Activated effector memory CD4-positive, alpha-beta T cell treated with anti-CD3 and anti-CD28 coated beads, Interleukin-2, amount 50 U/mL, for 16 hours (primary cell): Measurements from ENCODE around the gene CCS.
"Not testable (repeated sequence)": the region's sequence is repeated elsewhere in the genome, so short reads cannot be mapped to it uniquely, and the experiment has no call there.

Experiments
- DNase-seq: peaks from one replicate; pipeline ENCODE4 v3.0.0-alpha.2; 2020

CCS gene

GRCh38 chr11:66593303-66593635, 284 bp downstream of the CCS start:
- DNase-seq = no peak

DNA sequence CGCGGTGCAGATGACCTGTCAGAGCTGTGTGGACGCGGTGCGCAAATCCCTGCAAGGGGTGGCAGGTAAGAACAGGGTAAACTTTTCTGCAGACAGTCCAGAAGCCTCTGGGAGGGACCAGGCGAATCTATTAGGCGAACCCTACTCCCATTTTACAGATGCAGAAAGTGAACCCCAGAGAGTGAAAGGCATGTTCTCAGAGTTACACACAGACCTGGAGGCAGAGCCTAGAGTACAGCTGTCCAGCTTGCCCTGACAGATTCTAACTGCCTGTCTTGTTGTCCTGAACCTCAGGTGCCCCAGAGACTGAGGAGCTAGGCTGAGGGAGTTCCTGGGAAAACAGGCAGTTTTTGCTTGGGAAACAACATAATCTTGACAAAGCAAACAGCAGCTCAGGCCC, 665 bp downstream of the CCS start:
- DNase-seq = no peak

DNA sequence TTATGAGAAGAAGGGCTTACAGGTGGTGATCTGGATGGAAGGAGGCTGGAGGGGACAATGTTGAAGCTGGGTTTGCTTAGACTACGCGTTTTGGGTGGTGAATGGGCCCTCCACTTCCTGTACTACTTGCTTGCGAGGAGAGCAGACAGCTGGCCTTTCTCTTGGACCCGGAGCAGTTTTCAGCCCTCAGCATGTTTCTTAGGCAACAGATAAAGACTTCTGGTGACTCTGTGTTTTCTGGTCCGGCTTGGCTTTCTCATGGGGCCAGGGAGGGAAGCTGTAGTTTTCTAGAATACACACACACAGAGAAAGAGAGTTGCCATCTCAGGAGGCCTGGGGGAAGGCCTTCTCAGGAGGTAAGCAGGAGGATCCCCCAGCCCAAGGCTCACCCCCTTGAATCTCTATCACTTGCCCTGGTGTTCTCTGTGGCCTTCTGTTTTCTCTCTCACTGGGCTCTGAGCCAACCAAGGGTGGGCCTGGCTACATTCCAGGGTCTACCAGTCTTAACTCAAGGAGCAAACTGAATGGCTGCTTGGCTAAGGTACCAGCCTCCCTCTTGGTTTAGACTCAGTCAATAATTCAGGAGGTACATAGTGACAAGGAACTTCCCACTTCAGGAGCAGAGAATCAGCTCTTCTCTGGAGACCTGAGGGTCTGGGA, 2.4 kb downstream of the CCS start:
- DNase-seq = no peak

GRCh38 chr11:66598993-66599392, 6.0 kb downstream of the CCS start:
- no peak for DNase-seq

DNA sequence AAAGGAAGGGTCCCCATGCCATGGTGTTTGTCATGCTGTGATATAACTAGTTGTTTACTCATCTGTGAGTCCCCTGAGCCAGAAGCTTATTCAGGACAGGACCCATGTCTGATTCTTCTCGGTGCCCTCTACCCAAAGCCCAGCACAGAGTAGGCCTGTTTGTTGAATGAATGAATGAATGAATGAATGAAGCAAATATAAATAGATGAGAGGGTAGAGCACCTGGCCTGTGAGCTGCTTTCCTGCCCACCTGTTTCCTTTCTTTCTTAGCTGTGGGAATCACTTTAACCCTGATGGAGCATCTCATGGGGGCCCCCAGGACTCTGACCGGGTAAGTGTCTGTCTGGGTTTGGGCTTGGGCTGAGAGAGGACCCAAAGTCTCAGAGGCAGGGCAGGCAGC, 7.2 kb downstream of the CCS start:
- no peak for DNase-seq

DNA sequence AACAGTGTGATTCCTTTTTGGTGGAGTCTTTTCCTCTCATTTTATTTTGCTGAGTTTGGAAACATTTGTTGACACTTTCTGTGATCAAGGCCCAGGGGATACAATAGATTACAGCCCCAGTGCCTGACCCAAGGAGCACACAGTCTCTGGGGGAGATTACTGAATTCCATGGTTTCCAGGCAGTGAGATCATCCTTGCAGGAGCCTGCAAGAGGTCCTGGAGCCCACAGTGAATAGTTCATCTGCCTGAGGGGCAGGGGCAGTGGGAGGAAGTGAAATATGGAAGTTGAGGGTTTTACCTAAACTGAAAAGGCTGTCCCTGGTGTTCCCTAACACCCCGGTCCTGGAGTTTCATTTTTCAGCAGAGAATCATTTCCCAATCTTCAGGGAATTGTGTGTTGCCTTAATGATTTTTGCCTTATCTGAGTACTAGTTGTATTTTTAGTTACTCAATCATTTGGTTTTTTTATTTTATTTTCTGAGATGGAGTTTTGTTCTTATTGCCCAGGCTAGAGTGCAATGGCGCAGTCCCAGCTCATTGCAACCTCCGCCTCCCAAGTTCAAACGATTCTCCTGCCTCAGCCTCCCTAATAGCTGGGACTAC, 7.7 kb downstream of the CCS start:
- DNase-seq = no peak

GRCh38 chr11:66603072-66603471, 10.1 kb downstream of the CCS start:
- no peak for DNase-seq

DNA sequence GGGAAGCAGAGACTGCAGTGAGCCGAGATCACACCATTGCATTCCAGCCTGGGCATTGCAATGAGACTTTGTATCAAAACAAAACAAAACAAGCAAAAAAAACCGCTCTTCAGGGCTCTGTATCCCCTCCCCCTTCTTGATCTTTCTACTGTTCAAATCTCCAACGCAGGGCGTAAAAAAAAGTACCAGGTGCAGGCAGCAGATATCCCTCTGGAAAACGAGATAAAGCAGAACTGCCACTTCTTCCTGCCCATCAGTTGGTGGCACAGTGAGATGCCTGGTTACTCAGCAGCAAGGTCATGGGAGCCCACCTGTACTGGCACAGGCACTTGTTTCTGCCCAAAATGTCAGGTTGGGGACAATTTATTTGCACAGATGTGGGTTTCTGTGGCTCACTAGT, 11.2 kb downstream of the CCS start:
- DNase-seq = no peak

- DNase-seq = not testable (repeated sequence)
Measured at GRCh38 chr11:66606608-66607007, 13.6 kb downstream of the CCS start.

DNA sequence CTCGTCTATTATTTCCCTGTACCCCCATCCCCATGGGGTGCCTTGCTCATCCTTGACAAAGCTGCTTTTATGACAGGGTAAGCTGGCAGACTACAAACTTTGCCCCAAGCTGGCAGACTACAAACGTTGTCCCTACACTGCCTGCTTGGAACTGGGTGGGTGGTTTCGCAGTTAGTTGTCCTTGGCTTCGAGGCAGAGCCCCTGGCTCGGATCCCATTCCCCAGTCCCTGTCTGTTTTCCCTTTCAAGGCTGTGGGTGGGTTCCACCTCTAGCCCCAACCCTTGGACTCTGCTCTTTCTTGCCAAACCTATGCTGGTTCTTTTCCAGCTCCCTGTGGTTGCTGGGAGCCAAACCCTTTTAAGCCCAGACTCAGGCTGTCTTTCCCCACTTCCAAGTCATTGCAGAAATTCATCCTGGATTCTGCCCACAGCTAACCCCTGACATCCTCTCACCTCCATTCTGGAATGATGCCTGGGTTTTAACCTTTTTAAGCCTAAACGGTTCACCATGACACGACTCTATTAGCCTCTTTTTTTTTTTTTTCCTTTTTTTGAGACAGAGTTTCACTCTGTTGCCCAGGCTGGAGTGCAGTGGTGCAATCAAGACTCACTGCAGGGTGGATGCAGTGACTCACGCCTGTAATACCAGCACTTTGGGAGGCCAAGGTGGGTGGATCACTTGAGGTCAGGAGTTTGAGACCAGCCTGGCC, 14.3 kb downstream of the CCS start:
- no peak for DNase-seq

- DNase-seq = no peak
Measured at GRCh38 chr11:66609721-66610617, 17.0 kb downstream of the CCS start.

GRCh38 chr11:66612458-66612857, 19.5 kb downstream of the CCS start:
- DNase-seq = no peak

DNA sequence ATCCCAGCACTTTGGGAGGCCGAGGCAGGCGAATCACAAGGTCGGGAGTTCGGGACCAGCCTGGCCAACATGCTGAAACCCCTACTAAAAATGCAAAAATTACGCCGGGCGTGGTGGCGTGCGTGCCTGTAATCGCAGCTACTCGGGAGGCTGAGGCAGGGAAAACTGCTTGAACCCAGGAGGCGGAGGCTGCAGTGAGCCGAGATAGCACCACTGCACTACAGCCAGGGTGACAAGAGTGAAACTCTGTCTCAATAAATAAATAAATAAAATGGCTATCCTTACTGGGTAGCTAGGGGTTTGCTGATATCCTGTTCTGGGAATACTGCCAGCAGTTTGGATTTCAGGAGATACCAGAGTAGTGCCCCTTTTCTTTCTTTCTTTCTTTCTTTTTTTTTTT, 21.1 kb downstream of the CCS start:
- no peak for DNase-seq

GRCh38 chr11:66616379-66617154, 23.6 kb downstream of the CCS start, which contains the start of gene RBM14:
TSS of gene RBM14 (plus strand) at chr11:66616630. CDS start at chr11:66616721, 91 bp downstream.
- DNase-seq = peak; percentile 100

GRCh38 chr11:66617155-66617834, 24.3 kb downstream of the CCS start:
- DNase-seq = no peak

GRCh38 chr11:66619080-66619554, 26.1 kb downstream of the CCS start:
- DNase-seq = no peak

- no peak for DNase-seq
Measured at GRCh38 chr11:66624450-66624849, 31.5 kb downstream of the CCS start.

- DNase-seq = no peak
Measured at GRCh38 chr11:66625041-66625751, 32.2 kb downstream of the CCS start.

- no peak for DNase-seq
Measured at GRCh38 chr11:66625752-66626149, 32.8 kb downstream of the CCS start.

- no peak for DNase-seq
Measured at GRCh38 chr11:66626382-66626781, 33.4 kb downstream of the CCS start.

- no peak for DNase-seq
Measured at GRCh38 chr11:66626926-66627325, 33.9 kb downstream of the CCS start.
